Upper lobe of right lung (tissue), 1 donor: ENCODE results near the gene CCDC157. TPM values are rescaled to one million over a fixed set of nuclear protein-coding genes. Genes with fewer than 3 reads are reported as not detected.

Source experiments
- ATAC-seq: fragments of 200-7000 bp; cut with Tn5 transposase; one replicate; pipeline ENCODE4 v1.9.1; 2020; ENCODE audit warnings: mild to moderate bottlenecking, moderate library complexity
- DNase-seq: peaks from one replicate; pipeline ENCODE4 v3.0.0-alpha.2; 2020
- H3K27ac ChIP-seq: fragments of 200-600 bp; one replicate; pipeline ENCODE4 v1.8.0; 2022
- H3K27me3 ChIP-seq: fragments of 200-600 bp; one replicate; pipeline ENCODE4 v1.8.0; 2022; ENCODE audit warnings: mild to moderate bottlenecking
- H3K36me3 ChIP-seq: fragments of 200-600 bp; one replicate; pipeline ENCODE4 v1.8.0; 2022
- H3K4me1 ChIP-seq: fragments of 200-600 bp; one replicate; pipeline ENCODE4 v1.8.0; 2022
- H3K4me3 ChIP-seq: fragments of 200-600 bp; one replicate; pipeline ENCODE4 v1.8.0; 2022; ENCODE audit warnings: mild to moderate bottlenecking
- H3K9me3 ChIP-seq: fragments of 200-600 bp; one replicate; pipeline ENCODE4 v1.8.0; 2022
- intact Hi-C: fragments of 100-400 bp; cut with DNase I; formaldehyde crosslinking; loops from one replicate; pipeline ENCODE4 v1.11.0; 2022
- total RNA-seq: library from RNA; stranded (reverse); fragmentation: NEBNext Ultra II Directional; extraction: Animal tissue kit (Norgen Biotek cat#: 25700); gene quantifications from one replicate; pipeline ENCODE4 v1.2.1, GENCODE V29; 2021
- TF ChIP-seq, protein P1 (sequence below): fragments of 200-600 bp; IDR thresholded peaks from one replicate; pipeline ENCODE4 v1.8.0; 2022; ENCODE audit warnings: antibody characterized with exemption
- donor health status: DM: no; HTN: yes; CAD: no; lungs with severe emphysema.

The CCDC157 gene
- total RNA-seq, 1 donor from 2014 or later = 2.7 TPM

DNA sequence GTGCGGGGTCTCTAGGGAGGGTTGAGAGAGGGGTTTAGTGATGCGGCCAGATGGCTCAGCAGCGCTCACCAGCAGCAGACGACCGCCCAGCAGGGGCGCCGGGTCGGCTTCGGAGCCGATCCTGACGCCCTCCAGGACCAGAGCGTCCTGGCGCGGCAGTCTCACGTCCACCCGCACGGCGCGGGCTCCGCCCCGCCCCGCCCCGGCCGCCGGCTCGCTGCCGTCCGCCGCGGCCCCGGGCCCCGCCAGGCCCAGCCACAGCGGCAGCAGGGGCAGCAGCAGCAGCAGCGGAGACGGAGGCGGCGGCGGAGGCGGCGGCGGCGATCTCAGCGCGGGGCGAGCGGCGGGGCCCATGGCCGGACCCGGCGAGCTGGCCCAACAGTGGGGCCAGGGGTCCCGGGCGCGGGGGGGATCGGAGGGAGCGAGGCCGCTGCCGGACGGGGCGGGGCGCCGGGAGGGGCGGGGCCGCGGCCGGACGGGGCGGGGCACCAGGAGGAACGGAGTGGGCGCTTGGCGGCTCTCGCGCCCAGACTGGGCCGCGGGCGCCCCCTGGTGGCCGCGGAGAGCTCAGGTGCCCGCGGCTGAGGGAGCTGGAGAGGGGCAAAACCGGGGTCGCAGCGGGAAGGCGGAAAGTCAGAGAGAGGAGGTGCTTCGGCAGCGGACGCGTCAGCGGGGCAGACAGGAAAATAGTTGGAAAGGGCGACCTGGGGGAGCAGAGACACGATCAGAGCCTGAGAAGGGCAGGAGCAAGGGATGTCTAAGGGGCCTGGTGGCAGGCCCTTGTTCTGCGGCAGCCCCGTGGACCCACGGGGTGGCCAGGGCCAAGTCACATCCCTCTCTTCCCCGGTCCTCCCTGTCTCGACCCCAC lies 30.4 kb downstream of the CCDC157 start, which contains the start of gene RNF215:
TSS of gene RNF215 (minus strand) at position 452 of the 868 bp plus-strand sequence. CDS start at position 354, 98 bp downstream.
- peaks cover 5% of the 10 kb centered on the region for H3K4me1 ChIP-seq
- H3K4me3 ChIP-seq = peak within 1 kb of the TSS; percentile 54
- TF ChIP-seq, protein P1, sequence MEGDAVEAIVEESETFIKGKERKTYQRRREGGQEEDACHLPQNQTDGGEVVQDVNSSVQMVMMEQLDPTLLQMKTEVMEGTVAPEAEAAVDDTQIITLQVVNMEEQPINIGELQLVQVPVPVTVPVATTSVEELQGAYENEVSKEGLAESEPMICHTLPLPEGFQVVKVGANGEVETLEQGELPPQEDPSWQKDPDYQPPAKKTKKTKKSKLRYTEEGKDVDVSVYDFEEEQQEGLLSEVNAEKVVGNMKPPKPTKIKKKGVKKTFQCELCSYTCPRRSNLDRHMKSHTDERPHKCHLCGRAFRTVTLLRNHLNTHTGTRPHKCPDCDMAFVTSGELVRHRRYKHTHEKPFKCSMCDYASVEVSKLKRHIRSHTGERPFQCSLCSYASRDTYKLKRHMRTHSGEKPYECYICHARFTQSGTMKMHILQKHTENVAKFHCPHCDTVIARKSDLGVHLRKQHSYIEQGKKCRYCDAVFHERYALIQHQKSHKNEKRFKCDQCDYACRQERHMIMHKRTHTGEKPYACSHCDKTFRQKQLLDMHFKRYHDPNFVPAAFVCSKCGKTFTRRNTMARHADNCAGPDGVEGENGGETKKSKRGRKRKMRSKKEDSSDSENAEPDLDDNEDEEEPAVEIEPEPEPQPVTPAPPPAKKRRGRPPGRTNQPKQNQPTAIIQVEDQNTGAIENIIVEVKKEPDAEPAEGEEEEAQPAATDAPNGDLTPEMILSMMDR = peak; percentile 83
- no peaks in the 10 kb centered on the region for H3K9me3 ChIP-seq
- H3K27me3 ChIP-seq = no peaks in the 10 kb centered on the region
- ATAC-seq (peak; percentile 96), DNase-seq (peak; percentile 93)
- no peak within 1 kb of the TSS for H3K27ac ChIP-seq
- peaks cover 6% of the 10 kb centered on the region for H3K36me3 ChIP-seq
- intact Hi-C loops = loop anchor here (5.0 kb wide), 1 partner anchor 100 kb away; the partner anchor contains the start of gene CASTOR1

DNA sequence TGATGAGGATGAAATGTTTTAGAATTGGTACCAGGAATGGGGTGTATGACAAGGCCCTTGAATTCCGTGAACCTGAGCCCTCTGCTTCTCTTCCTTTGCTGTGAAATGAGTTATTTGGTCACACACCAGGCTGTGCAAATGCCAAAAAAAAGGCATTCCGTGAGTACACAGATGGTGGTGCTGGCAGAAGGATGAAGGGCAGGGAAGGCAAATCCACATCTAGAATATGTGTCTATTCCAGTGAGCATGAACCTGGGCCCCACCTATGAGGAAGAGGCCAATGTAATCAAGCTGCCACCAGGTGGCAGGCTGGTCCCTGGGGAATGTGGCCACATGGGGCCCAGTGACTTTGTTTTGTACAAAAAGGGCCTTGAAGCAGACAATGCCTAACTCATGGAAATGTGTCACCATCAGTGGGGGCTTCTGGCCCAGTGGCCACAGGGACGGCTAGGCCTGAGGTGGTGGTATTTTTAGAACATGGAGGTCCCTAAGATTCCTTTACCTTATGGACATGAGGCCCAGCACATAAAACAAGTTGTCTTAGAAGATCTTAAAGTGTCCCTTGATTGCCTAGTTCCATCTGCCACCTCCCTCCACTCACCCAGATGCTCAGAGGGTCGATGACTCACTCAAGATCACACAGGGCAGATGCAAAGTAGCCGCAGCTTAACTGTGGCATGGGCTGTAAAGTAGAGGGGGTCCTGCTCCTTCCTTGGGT lies 34.3 kb downstream of the CCDC157 start:
- no peaks in the 10 kb centered on the region for H3K9me3 ChIP-seq
- no peak overlapping the region for H3K4me3 ChIP-seq
- peaks cover 9% of the 10 kb centered on the region for H3K4me1 ChIP-seq
- peak; percentile 74 for ATAC-seq
- TF ChIP-seq, protein P1 = peak; percentile 83
- no peaks in the 10 kb centered on the region for H3K36me3 ChIP-seq
- peak; percentile 83 for DNase-seq
- intact Hi-C loops = loop anchor here (2.0 to 10.0 kb wide), 2 partner anchors 98 to 286 kb away; no protein-coding TSS in a partner anchor
- no peak overlapping the region for H3K27ac ChIP-seq
- no peaks in the 10 kb centered on the region for H3K27me3 ChIP-seq

DNA sequence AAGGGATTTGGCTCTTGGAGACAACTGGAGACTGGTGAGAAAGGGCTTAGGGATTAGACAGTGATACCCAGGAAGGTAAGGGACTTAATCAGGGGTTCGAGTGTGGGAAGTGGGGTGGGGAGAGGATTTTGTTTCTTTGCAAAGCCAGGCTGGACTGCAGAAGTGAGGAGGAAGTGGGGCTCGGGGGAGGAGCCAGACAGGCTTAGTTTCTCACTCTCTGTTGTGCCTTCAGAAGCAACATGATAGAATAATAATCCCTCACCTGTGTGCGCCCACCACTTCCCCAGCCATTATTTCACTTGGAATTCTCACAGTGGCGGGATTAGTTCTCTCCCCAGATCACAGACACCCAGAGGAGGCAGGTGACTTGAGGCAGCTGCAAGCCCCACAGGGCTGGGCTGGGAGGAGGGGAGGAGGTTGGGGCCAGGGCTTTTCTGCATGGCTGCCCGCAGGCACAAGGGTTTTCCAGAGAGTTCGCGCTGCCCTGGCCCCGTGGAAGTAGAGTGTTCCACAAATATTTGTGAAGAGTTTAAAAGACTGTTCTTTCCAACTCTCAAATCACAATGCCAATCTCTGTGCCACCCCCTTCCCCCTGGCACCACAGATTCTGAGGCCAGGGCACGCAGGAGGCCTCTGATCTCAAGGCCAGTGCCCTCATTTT lies 36.0 kb downstream of the CCDC157 start:
- peak; percentile 15 for ATAC-seq
- Histone ChIP-seq H3K4me1 (peaks cover 17% of the 10 kb centered on the region), H3K4me3 (no peak overlapping the region), H3K36me3 (no peaks in the 10 kb centered on the region), H3K27me3 (no peaks in the 10 kb centered on the region), H3K9me3 (no peaks in the 10 kb centered on the region), H3K27ac (no peak overlapping the region)
- TF ChIP-seq, protein P1 = no peak
- intact Hi-C loops = loop anchor here (10.0 kb wide), 1 partner anchor 288 kb away; no protein-coding TSS in a partner anchor
- peak; percentile 74 for DNase-seq

DNA sequence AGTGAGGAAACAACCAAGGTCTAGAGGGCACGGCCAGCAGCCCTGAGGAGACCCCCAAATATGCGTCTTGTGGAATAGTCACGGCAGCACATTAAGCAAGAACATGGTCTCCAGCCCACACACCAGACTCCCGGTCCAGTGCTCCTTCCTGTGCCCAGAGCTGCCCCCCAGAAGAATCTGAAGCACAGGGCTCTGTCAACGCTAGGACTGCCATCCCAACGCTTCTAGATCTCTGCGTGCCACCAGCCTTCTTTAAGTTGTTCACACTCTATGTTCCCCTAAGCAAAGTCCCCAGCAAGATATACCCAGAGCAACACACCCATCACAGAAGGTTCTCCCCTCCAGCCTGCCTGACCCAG lies 36.5 kb downstream of the CCDC157 start:
- ATAC-seq = no peak
- peaks cover 17% of the 10 kb centered on the region for H3K4me1 ChIP-seq
- H3K27ac ChIP-seq = no peak overlapping the region
- TF ChIP-seq, protein P1 = no peak
- no peak for DNase-seq
- intact Hi-C loops = loop anchor here (10.0 kb wide), 1 partner anchor 288 kb away; no protein-coding TSS in a partner anchor
- H3K9me3 ChIP-seq = no peaks in the 10 kb centered on the region
- H3K4me3 ChIP-seq = no peak overlapping the region
- no peaks in the 10 kb centered on the region for H3K27me3 ChIP-seq
- no peaks in the 10 kb centered on the region for H3K36me3 ChIP-seq

DNA sequence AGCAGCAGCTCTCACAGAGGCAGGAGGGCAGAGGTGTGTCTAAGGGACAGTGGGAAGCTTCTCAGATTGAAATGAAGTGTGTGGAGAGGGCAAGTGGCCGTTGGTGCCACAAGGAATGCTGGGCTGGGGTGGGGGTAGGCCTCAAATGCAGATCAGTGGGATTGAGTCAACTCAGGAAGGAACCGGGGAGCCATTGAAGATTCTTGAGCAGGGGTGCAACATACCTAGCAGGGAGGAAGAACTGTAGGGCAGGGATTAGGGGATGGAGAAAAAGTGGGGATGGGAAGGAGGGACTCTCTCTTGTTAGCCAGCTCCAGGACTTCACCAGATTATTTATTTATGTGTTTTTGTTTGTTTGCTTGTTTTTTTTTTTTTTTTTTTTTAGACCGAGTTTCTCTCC lies 37.1 kb downstream of the CCDC157 start:
- Histone ChIP-seq H3K27me3 (no peaks in the 10 kb centered on the region), H3K4me1 (peaks cover 17% of the 10 kb centered on the region), H3K9me3 (no peaks in the 10 kb centered on the region), H3K4me3 (no peak overlapping the region), H3K36me3 (no peaks in the 10 kb centered on the region), H3K27ac (no peak overlapping the region)
- TF ChIP-seq, protein P1 = no peak
- DNase-seq (no peak), ATAC-seq (no peak)
- intact Hi-C loops = loop anchor here (10.0 kb wide), 1 partner anchor 289 kb away; no protein-coding TSS in a partner anchor
